Measurements from ENCODE around the gene GJD4. TPM values are rescaled to one million over a fixed set of nuclear protein-coding genes. Genes with fewer than 3 reads are reported as not detected.
A peak's percentile ranks its signal among the peaks of the same experiment; 100 is the strongest.

Gene GJD4
- polyA plus RNA-seq, 3 donors: not detected

DNA sequence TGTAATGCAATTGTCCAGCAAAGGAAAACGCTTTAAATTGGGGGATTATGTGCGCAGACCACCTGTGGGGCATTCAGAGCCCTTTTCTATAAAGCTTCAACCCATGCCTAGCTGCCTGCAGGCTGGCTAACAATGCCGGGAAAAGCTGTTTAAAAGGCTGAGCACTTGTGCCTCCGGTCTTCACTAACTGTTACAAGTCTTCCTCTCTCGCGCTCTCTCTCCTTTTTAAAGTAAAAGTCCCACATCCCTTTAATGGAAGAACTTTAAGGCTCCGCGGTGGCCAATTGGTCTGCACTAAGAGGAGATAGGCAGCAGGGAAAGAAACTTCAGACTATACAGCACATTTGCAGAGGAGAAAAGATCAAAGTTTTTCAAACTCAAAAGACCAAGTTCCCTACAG lies 32.3 kb downstream of the GJD4 start:
- Mint-ChIP-seq H3K9me3 (peaks cover 0 to 22% (median 14%) of the 10 kb centered on the region in 7 donors), H3K36me3 (peaks cover 0 to 3% of the 10 kb centered on the region in 2 donors), H3K4me1 (peaks cover 16% of the 10 kb centered on the region), H3K27me3 (ENCODE audit: low read depth in 3 of 3) (peaks cover 57 to 62% (median 57%) of the 10 kb centered on the region in 3 donors), H3K27ac (no peak overlapping the region), H3K4me3 (peak overlapping the region in 1 of 2 donors; percentile 77)
- TF ChIP-seq, protein P1, sequence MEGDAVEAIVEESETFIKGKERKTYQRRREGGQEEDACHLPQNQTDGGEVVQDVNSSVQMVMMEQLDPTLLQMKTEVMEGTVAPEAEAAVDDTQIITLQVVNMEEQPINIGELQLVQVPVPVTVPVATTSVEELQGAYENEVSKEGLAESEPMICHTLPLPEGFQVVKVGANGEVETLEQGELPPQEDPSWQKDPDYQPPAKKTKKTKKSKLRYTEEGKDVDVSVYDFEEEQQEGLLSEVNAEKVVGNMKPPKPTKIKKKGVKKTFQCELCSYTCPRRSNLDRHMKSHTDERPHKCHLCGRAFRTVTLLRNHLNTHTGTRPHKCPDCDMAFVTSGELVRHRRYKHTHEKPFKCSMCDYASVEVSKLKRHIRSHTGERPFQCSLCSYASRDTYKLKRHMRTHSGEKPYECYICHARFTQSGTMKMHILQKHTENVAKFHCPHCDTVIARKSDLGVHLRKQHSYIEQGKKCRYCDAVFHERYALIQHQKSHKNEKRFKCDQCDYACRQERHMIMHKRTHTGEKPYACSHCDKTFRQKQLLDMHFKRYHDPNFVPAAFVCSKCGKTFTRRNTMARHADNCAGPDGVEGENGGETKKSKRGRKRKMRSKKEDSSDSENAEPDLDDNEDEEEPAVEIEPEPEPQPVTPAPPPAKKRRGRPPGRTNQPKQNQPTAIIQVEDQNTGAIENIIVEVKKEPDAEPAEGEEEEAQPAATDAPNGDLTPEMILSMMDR (IDR thresholded peaks at IDR 0.05): no peak
- H3K79me2 ChIP-seq (ENCODE audit: insufficient read depth, low read length): no peaks in the 10 kb centered on the region
- no peaks in the 10 kb centered on the region for H4K20me1 ChIP-seq (ENCODE audit: insufficient read depth, low read length)
- peaks cover 17 to 28% of the 10 kb centered on the region in 2 donors for H3K4me1 ChIP-seq (ENCODE audit: control insufficient read depth in 1 of 2, insufficient read depth in 2 of 2, low read length in 2 of 2)
- WGBS (ENCODE audit: insufficient coverage): 14% methylated on average over 1 of the region's 8 CpGs
- intact Hi-C loops (cut with micrococcal nuclease): no loop called here
- no peak overlapping the region for H3K4me2 ChIP-seq (replicated peaks; ENCODE audit: extremely low read depth, low read length, poor library complexity, severe bottlenecking)
- H3K27me3 ChIP-seq (ENCODE audit: control insufficient read depth in 2 of 2, insufficient read depth in 2 of 2, low read length in 2 of 2): peaks cover 47 to 54% of the 10 kb centered on the region in 2 donors
- no peaks in the 10 kb centered on the region for H3K36me3 ChIP-seq (replicated peaks in 1 of 2; ENCODE audit: control insufficient read depth in 1 of 2, insufficient read depth in 2 of 2, low read length in 2 of 2)
- peaks cover 0 to 9% of the 10 kb centered on the region in 2 donors for H3K9me3 ChIP-seq (replicated peaks in 1 of 2; ENCODE audit: control insufficient read depth in 1 of 2, insufficient read depth in 1 of 2, low read length in 2 of 2)
- DNase-seq: no peak
- H2AFZ ChIP-seq (ENCODE audit: insufficient read depth, low read depth, low read length, poor library complexity, severe bottlenecking): no peak overlapping the region
- no peak overlapping the region for H3K27ac ChIP-seq (ENCODE audit: low read depth in 1 of 2, low read length in 2 of 2)
- H3K9ac ChIP-seq (ENCODE audit: insufficient read depth, low read length, poor library complexity, severe bottlenecking): no peak overlapping the region
- H3K4me3 ChIP-seq (replicated peaks in 1 of 3; ENCODE audit: low read depth in 2 of 3, low read length in 3 of 3): no peak overlapping the region

DNA sequence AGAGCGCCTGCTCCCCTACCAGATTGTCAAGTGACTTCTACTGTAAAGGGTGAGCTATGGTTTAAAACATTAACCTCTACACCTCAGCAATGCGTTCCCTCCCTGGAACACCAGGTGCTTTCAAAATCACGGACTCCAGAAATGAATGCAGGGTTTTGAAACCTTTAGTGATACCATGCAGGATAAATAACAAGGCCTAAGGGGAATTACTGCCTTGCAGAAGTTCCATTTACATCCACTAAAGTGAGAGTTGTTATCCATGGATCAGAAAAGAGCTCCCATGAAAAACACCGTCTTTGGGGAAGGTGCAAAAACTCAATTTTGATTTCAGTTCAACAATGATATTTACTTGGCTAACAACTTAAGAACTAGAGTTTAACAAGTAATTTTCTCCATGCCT lies 33.0 kb downstream of the GJD4 start:
- Mint-ChIP-seq H3K4me3 (peak overlapping the region in 1 of 2 donors; percentile 77), H3K9me3 (peaks cover 0 to 26% (median 17%) of the 10 kb centered on the region in 7 donors), H3K27ac (no peak overlapping the region), H3K36me3 (peaks cover 0 to 3% of the 10 kb centered on the region in 2 donors), H3K4me1 (peaks cover 22% of the 10 kb centered on the region), H3K27me3 (ENCODE audit: low read depth in 3 of 3) (peaks cover 61 to 67% (median 64%) of the 10 kb centered on the region in 3 donors)
- Histone ChIP-seq H4K20me1 (ENCODE audit: insufficient read depth, low read length) (no peaks in the 10 kb centered on the region), H3K9ac (ENCODE audit: insufficient read depth, low read length, poor library complexity, severe bottlenecking) (no peak overlapping the region), H3K27ac (ENCODE audit: low read depth in 1 of 2, low read length in 2 of 2) (no peak overlapping the region), H3K4me3 (replicated peaks in 1 of 3; ENCODE audit: low read depth in 2 of 3, low read length in 3 of 3) (no peak overlapping the region), H3K4me1 (ENCODE audit: control insufficient read depth in 1 of 2, insufficient read depth in 2 of 2, low read length in 2 of 2) (peaks cover 24 to 34% of the 10 kb centered on the region in 2 donors), H3K4me2 (replicated peaks; ENCODE audit: extremely low read depth, low read length, poor library complexity, severe bottlenecking) (no peak overlapping the region), H2AFZ (ENCODE audit: insufficient read depth, low read depth, low read length, poor library complexity, severe bottlenecking) (no peak overlapping the region), H3K27me3 (ENCODE audit: control insufficient read depth in 2 of 2, insufficient read depth in 2 of 2, low read length in 2 of 2) (peaks cover 54 to 61% of the 10 kb centered on the region in 2 donors), H3K79me2 (ENCODE audit: insufficient read depth, low read length) (no peaks in the 10 kb centered on the region), H3K9me3 (replicated peaks in 1 of 2; ENCODE audit: control insufficient read depth in 1 of 2, insufficient read depth in 1 of 2, low read length in 2 of 2) (peaks cover 0 to 10% of the 10 kb centered on the region in 2 donors), H3K36me3 (replicated peaks in 1 of 2; ENCODE audit: control insufficient read depth in 1 of 2, insufficient read depth in 2 of 2, low read length in 2 of 2) (no peaks in the 10 kb centered on the region)
- DNase-seq: no peak
- no CpG with 5 or more reads among the region's 4 CpGs for WGBS (ENCODE audit: insufficient coverage)
- intact Hi-C loops (cut with micrococcal nuclease): no loop called here
- TF ChIP-seq, protein P1 (IDR thresholded peaks at IDR 0.05): no peak

All from CD14-positive monocyte (primary cell).